HG02610 (cell line): Measurements from ENCODE around the gene MNAT1.
"Not testable (repeated sequence)": the region's sequence is repeated elsewhere in the genome, so short reads cannot be mapped to it uniquely, and the experiment has no call there.

Source experiments
- ATAC-seq: cut with Tn5 transposase; IDR thresholded peaks from one replicate; pipeline ENCODE4 v1.9.1; 2021; ENCODE audit warnings: mild to moderate bottlenecking, moderate library complexity; ENCODE audit not compliant: unreplicated experiment

MNAT1 gene

GRCh38 chr14:60867503-60868172 is 133.1 kb downstream of the MNAT1 start:
- no peak for ATAC-seq

DNA sequence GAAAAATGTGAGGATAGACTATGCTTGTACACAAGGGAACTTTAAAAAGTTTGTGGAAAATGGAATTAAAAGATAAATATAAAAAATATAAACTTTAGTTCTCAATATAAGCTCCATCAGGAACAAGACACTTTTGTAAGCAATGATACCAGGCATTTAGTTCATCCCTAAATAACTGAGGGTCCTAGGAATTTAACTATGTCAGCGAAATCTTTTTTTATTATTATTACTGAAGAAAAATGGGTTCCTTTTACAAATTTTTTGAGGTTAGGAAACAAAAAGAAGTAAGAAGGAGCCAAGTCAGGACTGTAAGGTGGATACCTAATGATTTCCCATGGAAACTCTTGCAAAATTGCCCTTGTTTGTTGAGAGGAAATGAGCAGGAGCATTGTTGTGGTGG is 143.6 kb downstream of the MNAT1 start:
- no peak for ATAC-seq

GRCh38 chr14:60878536-60878935 is 144.0 kb downstream of the MNAT1 start:
- no peak for ATAC-seq

DNA sequence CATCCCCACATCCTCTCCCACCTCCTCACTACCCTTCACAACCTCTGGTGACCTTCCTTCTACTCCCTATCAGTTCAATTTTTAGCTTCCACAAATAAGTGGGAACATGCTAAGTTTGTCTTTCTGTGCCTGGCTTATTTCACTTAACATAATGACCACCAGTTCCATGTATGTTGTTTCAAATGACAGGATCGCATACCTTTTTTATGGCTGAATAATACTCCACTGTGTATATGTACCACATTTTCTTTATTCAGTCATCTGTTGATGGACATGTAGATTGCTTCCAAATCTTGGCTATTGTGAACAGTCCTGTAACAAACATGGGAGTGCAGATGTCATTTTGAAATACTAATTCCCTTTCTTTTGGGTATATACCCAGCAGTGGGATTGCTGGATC is 147.7 kb downstream of the MNAT1 start:
- ATAC-seq: no peak

GRCh38 chr14:60884134-60884533 is 149.6 kb downstream of the MNAT1 start:
- ATAC-seq: no peak

- ATAC-seq: not testable (repeated sequence)
Observed at GRCh38 chr14:60890636-60891035, 156.1 kb downstream of the MNAT1 start.

- ATAC-seq: no peak
Observed at GRCh38 chr14:60893911-60894310, 159.3 kb downstream of the MNAT1 start.

- no peak for ATAC-seq
Observed at GRCh38 chr14:60904381-60904780, 169.8 kb downstream of the MNAT1 start.

DNA sequence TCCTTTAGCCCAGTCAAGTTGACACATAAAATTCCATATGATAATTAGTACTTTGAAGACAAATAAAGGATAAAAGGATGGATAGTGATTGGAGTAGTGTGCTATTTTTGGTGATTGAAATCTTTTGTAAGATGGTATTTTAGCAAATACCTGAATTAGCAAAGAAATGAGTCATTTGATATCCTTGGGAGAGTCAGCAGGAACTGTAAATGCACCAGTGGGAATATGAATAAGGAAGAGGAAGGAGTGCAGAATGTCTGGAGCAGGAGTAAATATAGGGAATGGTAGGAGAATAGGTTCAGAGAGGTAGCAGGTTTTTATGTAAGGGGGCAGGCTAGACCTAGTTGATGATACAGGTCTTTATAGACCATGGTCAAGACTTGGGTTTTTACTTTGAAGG is 171.4 kb downstream of the MNAT1 start:
- no peak for ATAC-seq

- ATAC-seq: no peak
Observed at GRCh38 chr14:60915781-60916180, 181.2 kb downstream of the MNAT1 start.

DNA sequence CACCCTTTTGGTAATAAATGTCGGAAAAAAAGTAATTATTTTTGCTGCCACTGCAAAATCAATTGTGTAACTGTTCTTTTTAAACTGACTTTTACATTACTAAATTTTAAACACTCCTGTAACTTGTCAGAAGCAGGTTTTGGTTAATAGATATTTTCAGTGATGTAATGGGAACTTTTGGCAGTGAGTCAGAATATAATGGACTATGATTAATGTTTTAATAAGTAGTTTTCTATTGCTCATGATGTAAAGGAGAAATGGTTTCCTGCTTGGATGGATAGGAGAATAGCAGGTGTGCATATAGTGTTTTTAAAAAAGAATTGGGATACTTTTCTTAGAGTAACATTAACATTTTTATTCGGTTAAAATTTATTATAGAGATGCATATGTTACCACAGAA is 187.5 kb downstream of the MNAT1 start:
- no peak for ATAC-seq

- no peak for ATAC-seq
Observed at GRCh38 chr14:60925286-60925685, 190.7 kb downstream of the MNAT1 start.

DNA sequence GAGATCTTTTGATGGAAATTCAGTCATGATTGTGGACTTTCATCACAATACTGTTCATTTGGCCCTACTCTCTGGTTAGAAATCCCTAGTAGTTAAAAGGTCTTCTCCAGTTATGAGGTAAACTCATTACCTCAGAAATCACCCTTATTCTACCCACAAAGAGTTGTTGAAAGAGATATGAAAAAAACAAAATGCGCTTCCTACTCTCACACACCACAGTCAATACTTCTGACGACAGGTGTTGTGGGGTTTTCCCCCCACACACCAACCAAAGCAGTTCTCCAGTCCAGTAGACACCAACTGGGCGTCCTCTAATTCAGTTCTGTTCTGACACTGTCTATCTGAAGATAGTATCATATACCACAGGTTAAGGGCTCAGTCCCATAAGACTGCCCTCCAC is 191.4 kb downstream of the MNAT1 start:
- peak; percentile 99 for ATAC-seq

- no peak for ATAC-seq
Observed at GRCh38 chr14:60931218-60931617, 196.7 kb downstream of the MNAT1 start.

GRCh38 chr14:60933920-60934655 is 199.5 kb downstream of the MNAT1 start:
- no peak for ATAC-seq

DNA sequence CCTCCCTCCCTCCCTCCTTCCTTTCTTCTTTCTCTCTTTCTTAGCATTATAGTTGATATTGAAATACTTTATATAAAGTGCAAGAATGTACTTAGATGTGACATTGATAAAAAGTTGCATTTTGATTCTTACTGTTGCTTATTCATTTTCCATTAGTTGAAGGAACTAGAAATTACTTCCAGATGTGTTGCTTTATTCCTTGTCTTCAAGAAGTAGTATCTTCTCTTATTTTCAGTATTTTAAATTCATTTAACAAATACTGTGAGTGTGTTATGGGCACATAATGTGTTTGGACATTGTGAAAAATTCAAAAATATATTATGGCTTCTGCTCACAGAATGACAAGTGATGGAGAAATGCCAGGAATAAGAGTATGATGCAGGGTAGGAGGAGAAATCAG is 200.8 kb downstream of the MNAT1 start:
- ATAC-seq: no peak

- ATAC-seq: no peak
Observed at GRCh38 chr14:60943637-60944032, 209.1 kb downstream of the MNAT1 start.

DNA sequence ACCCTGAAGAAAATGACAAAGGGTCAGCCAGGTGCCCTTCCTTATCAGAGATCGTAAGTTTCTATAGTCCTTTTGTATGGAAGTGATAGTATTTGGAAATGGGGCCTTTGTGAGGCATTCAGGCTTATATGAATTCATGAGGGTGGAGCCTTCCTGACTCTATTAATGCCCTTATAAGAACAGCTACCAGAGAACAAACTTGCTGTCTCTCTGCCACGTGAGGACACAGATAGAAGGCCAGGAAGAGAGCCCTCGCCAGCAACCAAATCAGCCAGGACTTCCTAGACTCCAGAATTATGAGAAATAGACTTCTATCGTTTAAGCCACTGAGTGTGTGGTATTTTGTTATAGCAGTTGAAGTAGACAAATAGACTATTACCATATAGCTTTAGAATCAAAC is 209.6 kb downstream of the MNAT1 start:
- ATAC-seq: no peak

- ATAC-seq: no peak
Observed at GRCh38 chr14:60945984-60946383, 211.4 kb downstream of the MNAT1 start.

GRCh38 chr14:60946773-60947172 is 212.2 kb downstream of the MNAT1 start:
- ATAC-seq: no peak

GRCh38 chr14:60951776-60952435 is 217.3 kb downstream of the MNAT1 start:
- no peak for ATAC-seq

DNA sequence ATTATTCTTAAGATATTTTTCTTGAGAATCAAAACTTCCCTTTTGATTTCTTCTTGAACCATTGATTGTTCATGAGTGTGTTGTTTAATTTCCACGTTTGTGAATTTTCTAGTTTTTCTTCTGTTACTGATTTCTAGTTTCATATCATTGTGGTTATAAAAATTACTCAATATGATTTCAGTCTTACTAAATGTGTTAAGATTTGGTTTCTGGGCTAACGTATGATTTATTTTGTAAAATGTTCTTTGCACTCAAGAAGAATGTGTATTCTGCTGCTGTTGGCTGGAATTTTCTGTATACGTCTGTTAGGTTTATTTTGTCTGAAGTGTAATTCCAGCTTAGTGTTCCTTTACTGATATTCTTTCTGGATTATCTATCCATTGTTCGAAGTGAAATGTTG is 221.6 kb downstream of the MNAT1 start:
- no peak for ATAC-seq
